Neural crest cell (in vitro differentiated cells): ENCODE data around the gene MUL1. TPM values are rescaled to one million over a fixed set of nuclear protein-coding genes. Genes with fewer than 3 reads are reported as not detected.
"Not testable (repeated sequence)": the region's sequence is repeated elsewhere in the genome, so short reads cannot be mapped to it uniquely, and the experiment has no call there.

Source experiments
- DNase-seq: peaks from one replicate; pipeline ENCODE4 v3.0.0; 2021; ENCODE audit warnings: low read depth, mixed read lengths, low spot score
- H3K27ac Mint-ChIP-seq: one replicate; pipeline ENCODE4 v1.8.0; 2021; ENCODE audit warnings: mild to moderate bottlenecking, mixed read lengths; ENCODE audit not compliant: unreplicated experiment
- H3K27me3 Mint-ChIP-seq: 2 replicates; pipeline ENCODE4 v1.8.0; 2021; ENCODE audit warnings: low read depth, mild to moderate bottlenecking, mixed read lengths
- H3K36me3 Mint-ChIP-seq: 2 replicates; pipeline ENCODE4 v1.8.0; 2021; ENCODE audit warnings: low read depth, mild to moderate bottlenecking, mixed read lengths
- H3K4me1 Mint-ChIP-seq: 2 replicates; pipeline ENCODE4 v1.8.0; 2021; ENCODE audit warnings: mixed read lengths
- H3K4me3 Mint-ChIP-seq: one replicate; pipeline ENCODE4 v1.8.0; 2021; ENCODE audit warnings: mild to moderate bottlenecking, mixed read lengths
- H3K9me3 Mint-ChIP-seq: 2 replicates; pipeline ENCODE4 v1.8.0; 2021; ENCODE audit warnings: mixed read lengths
- total RNA-seq: library from RNA; stranded (reverse); gene quantifications from 2 replicates; pipeline ENCODE4 v1.2.1, GENCODE V29; 2021
- TF ChIP-seq, protein P1 (sequence below): fragments of 200-600 bp; sonication (generic); conservative IDR thresholded peaks from 2 replicates; pipeline ENCODE4 v1.5.0; 2021; ENCODE audit warnings: antibody characterized with exemption, mild to moderate bottlenecking

The MUL1 gene
- total RNA-seq, 1 donor from 2014 or later, result 27.6 TPM

DNA sequence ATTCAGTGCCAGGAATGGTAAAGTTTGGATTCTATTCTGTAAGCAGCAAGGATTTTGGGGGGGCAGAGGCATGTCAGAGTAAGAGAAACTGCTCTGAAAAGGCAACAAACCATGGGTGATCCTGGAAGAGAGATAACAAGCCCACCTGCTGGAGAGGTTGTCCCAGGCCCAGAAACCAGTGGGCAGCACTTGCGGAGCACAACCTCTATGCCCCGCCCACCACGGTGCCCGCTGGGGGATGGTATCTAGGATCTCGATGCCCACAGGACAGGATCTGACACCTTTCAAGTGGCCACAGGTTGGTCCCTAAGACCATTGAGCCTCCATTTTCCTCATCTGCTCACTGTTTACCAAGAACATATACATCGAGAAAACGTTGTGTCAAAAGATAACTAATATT is 20.3 kb upstream of the MUL1 start:
- H3K27ac Mint-ChIP-seq, result no peak overlapping the region
- peaks cover 85% of the 10 kb centered on the region for H3K27me3 Mint-ChIP-seq
- H3K9me3 Mint-ChIP-seq, result no peaks in the 10 kb centered on the region
- TF ChIP-seq, protein P1, sequence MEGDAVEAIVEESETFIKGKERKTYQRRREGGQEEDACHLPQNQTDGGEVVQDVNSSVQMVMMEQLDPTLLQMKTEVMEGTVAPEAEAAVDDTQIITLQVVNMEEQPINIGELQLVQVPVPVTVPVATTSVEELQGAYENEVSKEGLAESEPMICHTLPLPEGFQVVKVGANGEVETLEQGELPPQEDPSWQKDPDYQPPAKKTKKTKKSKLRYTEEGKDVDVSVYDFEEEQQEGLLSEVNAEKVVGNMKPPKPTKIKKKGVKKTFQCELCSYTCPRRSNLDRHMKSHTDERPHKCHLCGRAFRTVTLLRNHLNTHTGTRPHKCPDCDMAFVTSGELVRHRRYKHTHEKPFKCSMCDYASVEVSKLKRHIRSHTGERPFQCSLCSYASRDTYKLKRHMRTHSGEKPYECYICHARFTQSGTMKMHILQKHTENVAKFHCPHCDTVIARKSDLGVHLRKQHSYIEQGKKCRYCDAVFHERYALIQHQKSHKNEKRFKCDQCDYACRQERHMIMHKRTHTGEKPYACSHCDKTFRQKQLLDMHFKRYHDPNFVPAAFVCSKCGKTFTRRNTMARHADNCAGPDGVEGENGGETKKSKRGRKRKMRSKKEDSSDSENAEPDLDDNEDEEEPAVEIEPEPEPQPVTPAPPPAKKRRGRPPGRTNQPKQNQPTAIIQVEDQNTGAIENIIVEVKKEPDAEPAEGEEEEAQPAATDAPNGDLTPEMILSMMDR, result no peak
- no peak for DNase-seq
- no peaks in the 10 kb centered on the region for H3K36me3 Mint-ChIP-seq
- no peaks in the 10 kb centered on the region for H3K4me1 Mint-ChIP-seq
- H3K4me3 Mint-ChIP-seq, result no peak overlapping the region

DNA sequence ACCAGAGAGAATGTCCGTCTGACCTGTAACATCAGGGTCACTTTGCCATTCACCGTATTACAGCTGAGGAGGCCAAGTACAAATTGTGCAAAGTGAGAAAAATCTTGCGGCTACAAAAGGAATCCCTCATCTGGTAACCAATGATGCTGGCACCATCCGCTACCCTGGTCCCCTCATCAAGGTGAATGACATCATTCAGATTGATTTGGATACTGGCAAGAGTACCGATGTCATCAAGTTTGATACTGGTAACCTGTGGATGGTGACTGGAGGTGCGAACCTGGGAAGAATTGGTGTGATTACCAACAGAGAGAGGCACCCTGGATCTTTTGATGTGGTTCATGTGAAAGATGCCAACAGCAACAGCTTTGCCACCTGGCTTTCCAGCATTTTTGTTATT is 18.3 kb upstream of the MUL1 start:
- Mint-ChIP-seq H3K4me1 (no peaks in the 10 kb centered on the region), H3K27me3 (peaks cover 89% of the 10 kb centered on the region), H3K27ac (no peak overlapping the region), H3K4me3 (no peak overlapping the region), H3K9me3 (no peaks in the 10 kb centered on the region), H3K36me3 (no peaks in the 10 kb centered on the region)
- TF ChIP-seq, protein P1, result no peak
- no peak for DNase-seq

DNA sequence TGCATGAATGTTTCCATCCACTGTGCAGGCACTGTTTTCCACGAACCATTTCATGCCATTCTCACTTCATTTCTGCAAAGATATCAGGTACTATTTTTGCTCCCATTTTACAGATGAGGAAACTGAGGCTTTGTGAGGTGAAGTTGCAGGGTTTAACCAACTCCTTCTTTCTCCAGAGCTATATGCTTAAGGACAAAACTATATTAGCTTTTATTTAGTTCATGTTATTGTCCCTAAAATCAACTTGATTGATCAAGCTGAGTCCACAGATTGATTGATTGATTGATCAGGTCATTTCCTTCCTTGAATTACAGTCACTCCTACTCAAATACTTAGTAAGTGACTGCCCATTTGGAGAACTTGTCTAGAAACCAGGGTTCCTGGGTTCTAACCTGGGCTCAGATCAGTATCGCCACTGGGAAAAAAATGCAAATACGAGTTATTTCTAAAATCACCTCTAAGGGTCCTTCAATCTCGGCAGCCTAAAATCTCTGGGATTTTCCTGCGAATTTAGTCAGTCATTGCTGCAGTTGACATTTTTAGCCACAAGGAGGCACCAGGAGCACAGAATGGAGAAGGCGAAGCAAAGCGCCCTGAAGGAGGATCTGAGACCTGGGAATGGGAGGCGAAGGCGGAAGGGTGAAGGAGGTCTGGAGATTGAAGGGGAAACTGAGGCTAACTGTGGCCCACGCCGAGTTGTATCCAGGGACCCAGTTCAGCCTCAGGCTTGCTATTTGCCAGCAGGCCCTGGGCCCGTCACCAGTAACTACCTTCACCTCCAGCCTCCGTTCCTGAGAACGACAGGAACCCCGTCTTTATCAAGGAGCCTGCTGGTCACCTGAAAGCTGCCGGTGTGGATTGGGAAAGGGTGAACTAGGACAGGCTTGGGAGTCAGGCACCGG is 14.3 kb upstream of the MUL1 start:
- DNase-seq, result peak; percentile 93

DNA sequence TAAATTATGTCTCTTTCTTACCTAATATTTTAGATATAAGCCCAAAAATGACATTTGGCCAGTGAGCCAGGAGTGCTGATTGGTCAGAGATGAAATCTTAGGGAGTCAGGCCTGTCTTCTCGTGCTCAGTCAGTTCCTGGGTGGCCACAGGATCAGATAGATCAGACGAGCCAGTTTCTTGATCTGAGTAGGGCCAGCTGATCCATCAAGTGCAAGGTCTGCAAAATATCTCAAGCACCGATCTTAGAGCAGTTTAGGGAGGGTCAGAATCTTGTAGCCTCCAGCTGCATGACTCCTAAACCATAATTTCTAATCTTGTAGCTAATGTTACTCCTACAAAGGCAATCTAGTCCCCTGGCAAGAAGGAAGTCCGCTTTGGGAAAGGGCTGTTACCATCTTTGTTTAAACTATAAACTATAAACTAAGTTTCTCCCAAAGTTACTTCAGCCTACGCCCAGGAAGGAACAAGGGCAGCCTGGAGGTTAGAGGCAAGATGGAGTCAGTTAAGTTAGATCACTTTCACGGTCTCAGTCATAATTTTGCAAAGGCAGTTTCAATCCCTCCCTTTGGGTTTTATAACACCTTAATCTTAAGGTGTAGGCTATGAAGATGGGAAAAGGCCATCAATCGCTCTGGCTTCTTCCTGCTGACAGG is 11.8 kb upstream of the MUL1 start:
- H3K4me3 Mint-ChIP-seq, H3K36me3 Mint-ChIP-seq, H3K9me3 Mint-ChIP-seq, H3K27ac Mint-ChIP-seq, H3K4me1 Mint-ChIP-seq, DNase-seq: not testable (repeated sequence)
- H3K27me3 Mint-ChIP-seq, result peaks cover 78% of the 10 kb centered on the region

More for the DNA sequence above, 14.3 kb upstream of the MUL1 start:
- Mint-ChIP-seq H3K4me1 (no peaks in the 10 kb centered on the region), H3K9me3 (no peaks in the 10 kb centered on the region), H3K27me3 (peaks cover 83% of the 10 kb centered on the region), H3K36me3 (no peaks in the 10 kb centered on the region), H3K27ac (no peak overlapping the region), H3K4me3 (no peak overlapping the region)
- TF ChIP-seq, protein P1, result peak; percentile 96

DNA sequence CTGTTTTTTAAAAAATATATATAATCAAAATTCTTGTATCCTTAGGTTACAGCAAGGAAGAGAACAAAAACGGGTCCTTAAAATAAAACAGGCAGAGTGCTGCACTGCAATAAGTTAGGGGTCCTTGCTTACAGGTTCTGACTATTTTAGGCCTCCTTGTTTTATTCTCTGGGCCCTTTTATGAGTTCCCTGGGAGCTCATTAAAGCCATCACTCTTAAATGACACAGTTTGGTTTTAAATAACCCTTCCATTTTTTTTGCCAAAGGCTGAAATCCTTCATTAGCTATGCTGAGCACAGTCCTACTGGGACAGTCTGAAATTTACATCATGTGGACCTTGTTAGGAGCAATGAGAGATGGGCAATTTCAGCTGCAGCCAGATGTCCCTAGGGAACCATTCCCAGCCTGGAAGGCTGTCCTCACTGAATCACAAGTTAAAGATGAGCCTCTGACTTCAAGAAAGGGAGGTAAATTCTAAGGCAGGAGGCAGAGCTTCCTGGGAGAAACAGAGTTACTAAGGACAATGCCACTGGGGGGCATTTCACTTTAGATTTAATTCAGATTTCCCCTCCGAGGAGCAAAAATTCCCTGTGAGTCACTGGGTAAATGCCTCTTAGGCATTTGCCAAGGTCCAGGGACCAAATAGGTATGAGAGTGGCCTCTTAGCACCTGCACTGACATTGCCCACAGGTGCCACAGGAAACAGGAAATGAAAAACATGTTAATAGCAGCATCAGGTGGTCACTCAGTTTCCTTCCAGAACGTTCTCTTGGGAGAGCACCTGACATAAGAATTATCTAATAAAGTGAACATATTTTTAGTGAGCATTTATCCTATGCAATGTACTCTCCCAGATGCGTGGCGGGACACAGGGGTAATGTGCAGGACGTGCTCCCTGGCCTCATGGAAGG is 3.8 kb upstream of the MUL1 start:
- no peaks in the 10 kb centered on the region for H3K9me3 Mint-ChIP-seq
- H3K27me3 Mint-ChIP-seq, result peaks cover 71% of the 10 kb centered on the region
- TF ChIP-seq, protein P1, result no peak
- peaks cover 6% of the 10 kb centered on the region for H3K4me1 Mint-ChIP-seq
- H3K36me3 Mint-ChIP-seq, result no peaks in the 10 kb centered on the region
- no peak for DNase-seq
- H3K4me3 Mint-ChIP-seq, result no peak overlapping the region
- no peak overlapping the region for H3K27ac Mint-ChIP-seq
